Activated naive CD8-positive, alpha-beta T cell (primary cell): ENCODE results near the gene ZBTB34.

Experiments used
- H3K27ac Mint-ChIP-seq: one replicate; pipeline ENCODE4 v1.8.0; 2021; ENCODE audit warnings: mixed read lengths
- H3K27me3 Mint-ChIP-seq: one replicate; pipeline ENCODE4 v1.8.0; 2021; ENCODE audit warnings: mixed read lengths
- H3K36me3 Mint-ChIP-seq: one replicate; pipeline ENCODE4 v1.8.0; 2021; ENCODE audit warnings: mixed read lengths
- H3K4me1 Mint-ChIP-seq: one replicate; pipeline ENCODE4 v1.8.0; 2021; ENCODE audit warnings: low read depth, mixed read lengths
- H3K4me3 Mint-ChIP-seq: one replicate; pipeline ENCODE4 v1.8.0; 2021; ENCODE audit warnings: mild to moderate bottlenecking, mixed read lengths
- H3K9me3 Mint-ChIP-seq: one replicate; pipeline ENCODE4 v1.8.0; 2021; ENCODE audit warnings: low read depth, mixed read lengths

Gene ZBTB34

GRCh38 chr9:126914458-126915280 lies 54.2 kb downstream of the ZBTB34 start, which contains the start of gene RALGPS1:
Gene RALGPS1, plus strand, starts transcription at chr9:126914782. Its CDS starts 47,508 bp downstream, at chr9:126962290.
- Mint-ChIP-seq H3K4me3 (peak within 1 kb of the TSS; percentile 83), H3K4me1 (peaks cover 6% of the 10 kb centered on the region), H3K9me3 (peaks cover 5% of the 10 kb centered on the region), H3K36me3 (no peaks in the 10 kb centered on the region), H3K27ac (peak within 1 kb of the TSS; percentile 11), H3K27me3 (no peaks in the 10 kb centered on the region)

GRCh38 chr9:126915281-126915816 lies 54.9 kb downstream of the ZBTB34 start:
- H3K4me3 Mint-ChIP-seq, result peak overlapping the region; percentile 83
- peaks cover 6% of the 10 kb centered on the region for H3K4me1 Mint-ChIP-seq
- H3K27ac Mint-ChIP-seq, result peak overlapping the region; percentile 11
- H3K36me3 Mint-ChIP-seq, result peaks cover 2% of the 10 kb centered on the region
- H3K9me3 Mint-ChIP-seq, result peaks cover 5% of the 10 kb centered on the region
- no peaks in the 10 kb centered on the region for H3K27me3 Mint-ChIP-seq

GRCh38 chr9:126915846-126916543 lies 55.6 kb downstream of the ZBTB34 start:
- Mint-ChIP-seq H3K4me1 (peaks cover 6% of the 10 kb centered on the region), H3K9me3 (peaks cover 5% of the 10 kb centered on the region), H3K36me3 (peaks cover 3% of the 10 kb centered on the region), H3K4me3 (peak overlapping the region; percentile 83), H3K27me3 (no peaks in the 10 kb centered on the region), H3K27ac (peak overlapping the region; percentile 11)

DNA sequence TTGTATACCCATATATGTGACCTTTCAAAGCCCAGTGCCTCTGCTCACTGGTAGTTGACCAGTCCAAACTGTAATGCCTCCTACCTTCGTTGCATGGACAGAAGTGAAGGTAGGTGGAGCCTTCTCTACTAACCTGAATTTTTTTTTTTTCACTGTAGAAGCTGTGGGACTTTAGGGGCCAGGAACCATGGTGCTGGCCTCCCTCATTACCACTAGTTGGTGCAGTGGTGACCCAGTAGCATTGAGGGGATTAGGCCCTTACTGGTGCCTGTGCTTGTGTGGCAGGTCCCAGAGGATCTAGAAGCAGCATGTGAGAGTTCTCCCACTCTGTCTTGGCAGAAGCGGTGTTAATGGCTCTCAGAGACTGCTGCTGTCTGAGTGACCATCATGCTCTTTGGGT lies 56.5 kb downstream of the ZBTB34 start:
- Mint-ChIP-seq H3K27me3 (peaks cover 1% of the 10 kb centered on the region), H3K4me1 (peaks cover 6% of the 10 kb centered on the region), H3K4me3 (peak overlapping the region; percentile 38)

DNA sequence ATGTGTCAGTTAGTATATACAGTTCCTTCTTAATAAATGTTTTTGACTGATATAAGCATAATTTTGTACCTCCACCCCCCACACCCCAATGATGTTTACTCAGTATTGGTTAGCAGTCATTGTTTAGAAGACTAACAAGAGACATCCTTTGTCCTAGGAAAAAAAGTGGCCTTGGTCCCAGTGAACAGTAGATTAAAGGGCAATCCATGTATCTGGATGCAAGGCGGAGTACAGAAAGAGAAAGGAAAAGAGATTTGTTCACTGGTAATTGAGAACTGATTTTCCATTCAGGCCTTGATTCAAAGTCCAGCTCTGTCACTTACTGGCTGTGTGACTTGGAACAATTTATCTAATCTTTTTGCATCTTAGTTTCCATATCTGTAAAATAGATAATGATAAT lies 58.8 kb downstream of the ZBTB34 start:
- H3K9me3 Mint-ChIP-seq, result no peaks in the 10 kb centered on the region
- peaks cover 6% of the 10 kb centered on the region for H3K4me1 Mint-ChIP-seq
- H3K27me3 Mint-ChIP-seq, result peaks cover 1% of the 10 kb centered on the region
- H3K4me3 Mint-ChIP-seq, result no peak overlapping the region
- no peak overlapping the region for H3K27ac Mint-ChIP-seq
- peaks cover 7% of the 10 kb centered on the region for H3K36me3 Mint-ChIP-seq

More for the DNA sequence above, 56.5 kb downstream of the ZBTB34 start:
- Mint-ChIP-seq H3K27ac (no peak overlapping the region), H3K9me3 (peaks cover 3% of the 10 kb centered on the region), H3K36me3 (peaks cover 7% of the 10 kb centered on the region)

DNA sequence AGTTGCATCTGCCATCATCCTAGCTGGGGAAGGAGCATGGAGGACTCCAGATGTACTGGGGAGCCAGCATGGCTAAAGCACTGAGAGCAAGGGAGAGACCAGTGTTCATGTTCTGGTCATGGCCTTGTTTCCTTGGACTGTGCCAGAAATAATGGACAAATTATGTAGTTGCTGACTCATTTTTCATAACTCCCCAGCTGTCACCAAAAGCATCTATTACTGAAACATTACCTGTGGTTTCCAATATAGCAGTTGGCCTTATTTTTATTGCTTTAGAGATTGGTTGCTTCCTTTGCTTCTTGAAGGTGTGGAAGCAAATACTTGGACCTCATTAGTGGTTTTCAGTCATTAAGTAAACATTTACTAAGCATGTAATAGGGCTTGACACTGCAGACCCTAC lies 65.4 kb downstream of the ZBTB34 start:
- peaks cover 1% of the 10 kb centered on the region for H3K27me3 Mint-ChIP-seq
- H3K36me3 Mint-ChIP-seq, result peaks cover 5% of the 10 kb centered on the region
- H3K27ac Mint-ChIP-seq, result no peak overlapping the region
- no peaks in the 10 kb centered on the region for H3K9me3 Mint-ChIP-seq
- no peak overlapping the region for H3K4me3 Mint-ChIP-seq
- H3K4me1 Mint-ChIP-seq, result no peaks in the 10 kb centered on the region

- H3K9me3 Mint-ChIP-seq, result no peaks in the 10 kb centered on the region
Measured at GRCh38 chr9:126926364-126926763, 65.9 kb downstream of the ZBTB34 start.

GRCh38 chr9:126927419-126927818 lies 67.0 kb downstream of the ZBTB34 start:
- Mint-ChIP-seq H3K36me3 (peaks cover 2% of the 10 kb centered on the region), H3K9me3 (no peaks in the 10 kb centered on the region), H3K4me3 (no peak overlapping the region), H3K27me3 (peaks cover 2% of the 10 kb centered on the region), H3K27ac (no peak overlapping the region), H3K4me1 (no peaks in the 10 kb centered on the region)

More at GRCh38 chr9:126926364-126926763, 65.9 kb downstream of the ZBTB34 start:
- Mint-ChIP-seq H3K4me3 (no peak overlapping the region), H3K27me3 (peaks cover 1% of the 10 kb centered on the region), H3K36me3 (peaks cover 3% of the 10 kb centered on the region), H3K27ac (no peak overlapping the region), H3K4me1 (no peaks in the 10 kb centered on the region)

- Mint-ChIP-seq H3K9me3 (no peaks in the 10 kb centered on the region), H3K27ac (no peak overlapping the region), H3K4me3 (no peak overlapping the region), H3K36me3 (peaks cover 4% of the 10 kb centered on the region), H3K4me1 (no peaks in the 10 kb centered on the region), H3K27me3 (peaks cover 2% of the 10 kb centered on the region)
Measured at GRCh38 chr9:126932871-126933321, 72.5 kb downstream of the ZBTB34 start.

DNA sequence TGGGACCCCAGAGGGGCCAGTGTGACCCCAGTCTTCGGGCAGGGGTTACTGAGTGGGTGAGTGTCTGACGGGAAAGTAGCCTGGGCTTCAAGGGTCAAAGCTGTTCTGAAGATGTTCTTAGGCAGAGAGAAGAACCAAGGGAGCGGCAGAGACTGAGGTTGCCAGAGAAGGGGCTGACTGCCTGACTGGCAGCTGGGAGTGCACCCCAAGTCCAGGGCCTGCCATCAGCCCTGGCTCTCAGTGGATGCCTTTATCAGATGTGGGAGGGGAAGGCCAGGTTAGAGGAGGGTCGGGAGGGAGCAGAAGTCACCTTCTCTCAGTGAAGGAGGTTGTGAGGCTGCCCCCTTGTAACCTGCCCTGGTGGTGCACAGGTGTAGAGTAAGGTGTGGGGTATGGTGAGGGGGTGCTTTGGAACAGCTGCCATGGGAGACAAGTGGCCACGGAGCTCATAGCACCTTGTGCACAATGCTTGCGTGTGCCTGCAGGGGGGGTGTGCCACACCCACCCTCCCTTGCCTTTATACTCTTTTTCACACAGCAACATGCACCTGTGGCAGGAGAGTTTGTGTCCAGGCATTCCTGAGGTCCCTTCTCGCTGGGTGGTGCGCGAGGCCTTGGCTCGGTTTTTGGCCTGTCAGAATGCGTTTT lies 73.0 kb downstream of the ZBTB34 start:
- no peaks in the 10 kb centered on the region for H3K9me3 Mint-ChIP-seq
- peaks cover 2% of the 10 kb centered on the region for H3K27me3 Mint-ChIP-seq
- no peak overlapping the region for H3K27ac Mint-ChIP-seq
- no peaks in the 10 kb centered on the region for H3K4me1 Mint-ChIP-seq
- H3K4me3 Mint-ChIP-seq, result no peak overlapping the region
- H3K36me3 Mint-ChIP-seq, result peaks cover 4% of the 10 kb centered on the region

GRCh38 chr9:126934441-126934840 lies 74.0 kb downstream of the ZBTB34 start:
- no peaks in the 10 kb centered on the region for H3K4me1 Mint-ChIP-seq
- no peak overlapping the region for H3K4me3 Mint-ChIP-seq
- H3K27me3 Mint-ChIP-seq, result peaks cover 2% of the 10 kb centered on the region
- no peak overlapping the region for H3K27ac Mint-ChIP-seq
- peaks cover 4% of the 10 kb centered on the region for H3K36me3 Mint-ChIP-seq
- H3K9me3 Mint-ChIP-seq, result no peaks in the 10 kb centered on the region
